Kidney (tissue), 14 donors: ENCODE results near the gene OLA1. TPM values are rescaled to one million over a fixed set of nuclear protein-coding genes. Genes with fewer than 3 reads are reported as not detected.

ENCODE experiments used
- DNase-seq, 5 donors: peaks; one replicate each; pipeline ENCODE4 v3.0.0-alpha.2; 2013 to 2020
- FAIRE-seq: peaks from 2 replicates; lab custom pipeline; 2012; peaks lifted over from hg19 to GRCh38; lab: Jason Lieb, UNC
- H3K27ac ChIP-seq, 2 donors: one replicate each; pipeline ENCODE4 v1.7.0; 2013; ENCODE audit warnings: low read depth in 2 of 2, low read length in 2 of 2, inconsistent platforms in 1 of 2
- H3K27me3 ChIP-seq: one replicate; pipeline ENCODE4 v1.7.1; 2013; ENCODE audit warnings: low read length, inconsistent platforms; ENCODE audit not compliant: control insufficient read depth, insufficient read depth
- H3K36me3 ChIP-seq, 3 donors: one replicate each; pipeline versions ENCODE4 v1.7.0 to v1.7.1; 2013; ENCODE audit warnings: low read length in 3 of 3, control low read depth in 1 of 3, inconsistent platforms in 1 of 3; ENCODE audit not compliant: insufficient read depth in 3 of 3, control insufficient read depth in 2 of 3
- H3K4me1 ChIP-seq, 3 donors: one replicate each; pipeline versions ENCODE4 v1.7.0 to v1.7.1; 2013; ENCODE audit warnings: low read length in 3 of 3, inconsistent platforms in 1 of 3, low read depth in 1 of 3; ENCODE audit not compliant: control insufficient read depth in 2 of 3, insufficient read depth in 2 of 3
- H3K4me3 ChIP-seq, 3 donors: one replicate each; pipeline versions ENCODE4 v1.7.0 to v1.8.1; 2013; ENCODE audit warnings: low read length in 3 of 3, control low read depth in 1 of 3, inconsistent platforms in 1 of 3
- H3K9ac ChIP-seq, 3 donors: one replicate each; pipeline versions ENCODE4 v1.7.0 to v1.7.1; 2013; ENCODE audit warnings: low read length in 3 of 3, control low read depth in 1 of 3, inconsistent platforms in 1 of 3
- H3K9me3 ChIP-seq, 3 donors: one replicate each; pipeline versions ENCODE4 v1.7.0 to v1.7.1; 2013; ENCODE audit warnings: low read length in 3 of 3, control low read depth in 1 of 3, inconsistent platforms in 1 of 3; ENCODE audit not compliant: control insufficient read depth in 2 of 3, insufficient read depth in 1 of 3
- CTCF ChIP-seq: IDR thresholded peaks from 3 replicates; pipeline ENCODE4 v1.5.1; 2012; ENCODE audit warnings: mild to moderate bottlenecking, moderate library complexity, borderline replicate concordance; ENCODE audit not compliant: insufficient read depth; ENCODE audit errors: extremely low read depth
- intact Hi-C: fragments of 100-400 bp; cut with DNase I; formaldehyde crosslinking; loops from one replicate; pipeline ENCODE4 v1.11.1; 2022
- polyA plus RNA-seq: library from polyadenylated mRNA; stranded (reverse); fragments of 350-450 nt; fragmentation: Illumina TruSeq; extraction: RNeasy Lipid Tissue Mini Kit (QIAGEN cat#74804); gene quantifications from one replicate; pipeline ENCODE4 v1.2.3, GENCODE V29; 2014; ENCODE audit warnings: low read depth, low replicate concordance; ENCODE audit not compliant: insufficient read depth
- total RNA-seq: library from RNA; stranded (reverse); fragmentation: NEBNext Ultra II Directional; extraction: Animal tissue kit (Norgen Biotek cat#: 25700); gene quantifications from one replicate; pipeline ENCODE4 v1.2.1, GENCODE V29; 2021
- donor health status: control.
- donor health status: control.
- donor health status: control.
- donor health status: control.
- donor health status: control.
- donor health status: DM: yes; HTN: yes; CAD: no.
- donor health status: Normal renal cell carcinoma (clear cell type).

OLA1 gene
- total and polyA plus RNA-seq, 2 donors from 2014 or later = 64.2 to 90.0 TPM

GRCh38 chr2:174121175-174121574 lies 127.2 kb downstream of the OLA1 start:
- FAIRE-seq (no peak), DNase-seq (peak in 1 of 5 donors; percentile 32)
- H3K36me3 ChIP-seq = no peaks in the 10 kb centered on the region
- no peaks in the 10 kb centered on the region for H3K4me1 ChIP-seq
- H3K9me3 ChIP-seq = no peaks in the 10 kb centered on the region
- intact Hi-C loops = no loop called here
- no peak for TF ChIP-seq CTCF
- H3K27me3 ChIP-seq = no peaks in the 10 kb centered on the region
- H3K27ac ChIP-seq = no peak overlapping the region
- no peak overlapping the region for H3K9ac ChIP-seq
- H3K4me3 ChIP-seq = no peak overlapping the region

- DNase-seq = no peak
- Histone ChIP-seq H3K4me3 (no peak overlapping the region), H3K36me3 (no peaks in the 10 kb centered on the region), H3K9ac (no peak overlapping the region), H3K27ac (no peak overlapping the region), H3K4me1 (no peaks in the 10 kb centered on the region), H3K9me3 (no peaks in the 10 kb centered on the region), H3K27me3 (no peaks in the 10 kb centered on the region)
- no peak for TF ChIP-seq CTCF
- intact Hi-C loops = no loop called here
- FAIRE-seq = no peak
These were observed 128.0 kb downstream of the OLA1 start for GRCh38 chr2:174120346-174120745.

DNA sequence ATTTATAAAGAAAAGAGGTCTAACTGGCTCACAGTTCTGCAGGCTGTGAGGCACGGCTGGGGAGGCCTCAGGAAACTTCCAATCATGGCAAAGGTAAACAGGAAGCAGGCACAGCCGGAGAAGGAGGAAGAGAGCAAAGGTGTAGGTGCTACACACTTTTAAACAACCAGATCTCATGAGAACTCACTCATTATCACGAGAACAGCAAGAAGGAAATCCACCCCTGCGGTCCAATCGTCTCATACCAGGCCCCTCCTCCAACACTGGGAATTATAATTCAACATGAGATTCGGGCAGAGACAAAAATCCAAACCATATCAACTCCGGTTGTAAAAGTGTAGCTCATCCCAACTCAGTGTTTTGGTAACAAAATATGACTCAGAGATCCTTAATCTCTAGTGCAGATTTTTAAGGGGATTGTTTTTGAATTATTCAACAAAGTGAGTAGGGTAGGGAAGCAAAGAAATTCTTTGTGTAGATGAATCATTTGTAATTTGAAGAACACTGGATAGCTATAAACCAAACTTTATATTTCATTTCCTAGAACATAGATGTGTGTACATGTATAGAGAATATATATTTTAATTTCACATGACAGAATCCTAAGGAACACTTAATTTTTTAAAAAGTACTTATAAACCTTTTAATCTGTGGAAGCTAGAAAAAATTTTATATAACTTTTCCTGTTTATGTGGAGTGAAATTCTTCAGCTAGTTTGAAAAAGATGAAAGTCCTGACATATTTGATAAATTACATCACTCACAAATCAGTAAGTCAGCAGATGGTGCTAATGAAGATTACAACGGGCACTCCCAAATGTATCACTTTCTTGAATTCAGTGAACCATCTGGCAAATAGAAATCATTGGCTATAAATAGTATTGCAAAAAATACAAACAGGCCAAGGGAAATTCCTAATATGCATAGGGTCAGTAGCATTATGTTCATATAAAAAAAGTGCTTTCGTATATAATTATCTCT lies 130.1 kb downstream of the OLA1 start:
- DNase-seq (no peak), FAIRE-seq (no peak)
- Histone ChIP-seq H3K27me3 (no peaks in the 10 kb centered on the region), H3K9me3 (no peaks in the 10 kb centered on the region), H3K9ac (no peak overlapping the region), H3K4me1 (no peaks in the 10 kb centered on the region), H3K36me3 (no peaks in the 10 kb centered on the region), H3K27ac (no peak overlapping the region), H3K4me3 (no peak overlapping the region)
- intact Hi-C loops = no loop called here
- no peak for TF ChIP-seq CTCF
